HepG2 (cell line): ENCODE data around the gene LTK. TPM values are rescaled to one million over a fixed set of nuclear protein-coding genes. Genes with fewer than 3 reads are reported as not detected.

ENCODE experiments used
- ARNTL ChIP-seq: sonication (generic); formaldehyde crosslinking; IDR thresholded peaks from 2 replicates; pipeline ENCODE4 v1.4.0; 2020; ENCODE audit warnings: mild to moderate bottlenecking, missing genetic modification reagents
- ATF7 ChIP-seq, 2 experiments: fragments of 450-650 bp in 1 of 2; sonication (generic) in 1 of 2; formaldehyde crosslinking in 1 of 2; IDR thresholded peaks; 2 replicates each; pipeline versions ENCODE4 v1.4.0 to v1.6.1; 2016 to 2020; ENCODE audit warnings: antibody characterized with exemption in 1 of 2, mild to moderate bottlenecking in 1 of 2, missing genetic modification reagents in 1 of 2
- ATF7-NPFF ChIP-seq: sonication (generic); formaldehyde crosslinking; IDR thresholded peaks from 2 replicates; pipeline ENCODE4 v1.8.1; 2023; ENCODE audit warnings: mild to moderate bottlenecking, low read depth, missing genetic modification reagents, moderate library complexity
- BATF2 ChIP-seq: sonication (generic); formaldehyde crosslinking; IDR thresholded peaks from 2 replicates; pipeline ENCODE4 v1.8.0; 2022; ENCODE audit warnings: mild to moderate bottlenecking, missing genetic modification reagents, moderate library complexity
- GABPB1 ChIP-seq: IDR thresholded peaks from 2 replicates; pipeline ENCODE4 v1.6.1; 2016; ENCODE audit warnings: mild to moderate bottlenecking, missing genetic modification reagents, moderate library complexity, missing compliant biosample characterization
- HNF4A ChIP-seq: sonication (generic); formaldehyde crosslinking; IDR thresholded peaks from 2 replicates; pipeline ENCODE4 v1.4.0; 2020; ENCODE audit warnings: missing genetic modification reagents
- IRF2 ChIP-seq: IDR thresholded peaks from 2 replicates; pipeline ENCODE4 v1.6.1; 2018; ENCODE audit warnings: missing genetic modification reagents, missing compliant biosample characterization
- KDM2A ChIP-seq: sonication (generic); formaldehyde crosslinking; IDR thresholded peaks from 2 replicates; pipeline ENCODE4 v1.4.0; 2020; ENCODE audit warnings: low read depth, missing genetic modification reagents, borderline replicate concordance
- MIER3 ChIP-seq: IDR thresholded peaks from 2 replicates; pipeline ENCODE4 v1.6.1; 2016; ENCODE audit warnings: missing compliant biosample characterization, borderline replicate concordance
- MTF2 ChIP-seq: sonication (generic); formaldehyde crosslinking; IDR thresholded peaks from 2 replicates; pipeline ENCODE4 v1.5.0; 2020; ENCODE audit warnings: missing genetic modification reagents, borderline replicate concordance
- NAIF1 ChIP-seq: sonication (generic); formaldehyde crosslinking; IDR thresholded peaks from 2 replicates; pipeline ENCODE4 v1.5.0; 2020; ENCODE audit warnings: mild to moderate bottlenecking, missing genetic modification reagents, borderline replicate concordance
- POGZ ChIP-seq: sonication (generic); formaldehyde crosslinking; IDR thresholded peaks from 2 replicates; pipeline ENCODE4 v1.4.0; 2020; ENCODE audit warnings: mild to moderate bottlenecking, missing genetic modification reagents
- RXRA ChIP-seq: sonication (generic); formaldehyde crosslinking; IDR thresholded peaks from 2 replicates; pipeline ENCODE4 v1.5.1; 2020; ENCODE audit warnings: missing genetic modification reagents
- SALL1 ChIP-seq: sonication (generic); formaldehyde crosslinking; IDR thresholded peaks from 2 replicates; pipeline ENCODE4 v1.8.0; 2022; ENCODE audit warnings: mild to moderate bottlenecking, missing genetic modification reagents
- SRY ChIP-seq: sonication (generic); formaldehyde crosslinking; IDR thresholded peaks from 2 replicates; pipeline ENCODE4 v1.8.0; 2022; ENCODE audit warnings: mild to moderate bottlenecking, missing genetic modification reagents
- THAP7 ChIP-seq: sonication (generic); formaldehyde crosslinking; IDR thresholded peaks from 2 replicates; pipeline ENCODE4 v1.8.1; 2023; ENCODE audit warnings: mild to moderate bottlenecking, missing genetic modification reagents
- ZBTB42 ChIP-seq: sonication (generic); formaldehyde crosslinking; IDR thresholded peaks from 2 replicates; pipeline ENCODE4 v1.5.0; 2020; ENCODE audit warnings: mild to moderate bottlenecking, missing genetic modification reagents
- ZMAT3 ChIP-seq: sonication (generic); formaldehyde crosslinking; conservative IDR thresholded peaks from 2 replicates; pipeline ENCODE4 v1.7.0; 2021; ENCODE audit warnings: missing genetic modification reagents
- ZNF260 ChIP-seq: sonication (generic); formaldehyde crosslinking; IDR thresholded peaks from 2 replicates; pipeline ENCODE4 v1.4.0; 2020; ENCODE audit warnings: missing genetic modification reagents, low read depth, mild to moderate bottlenecking, borderline replicate concordance
- ZNF264 ChIP-seq: sonication (generic); formaldehyde crosslinking; IDR thresholded peaks from 2 replicates; pipeline ENCODE4 v1.4.0; 2020; ENCODE audit warnings: missing genetic modification reagents
- ZNF574 ChIP-seq: sonication (generic); formaldehyde crosslinking; IDR thresholded peaks from 2 replicates; pipeline ENCODE4 v1.4.0; 2020; ENCODE audit warnings: missing genetic modification reagents
- ZNF619 ChIP-seq: sonication (generic); formaldehyde crosslinking; IDR thresholded peaks from 2 replicates; pipeline ENCODE4 v1.4.0; 2020; ENCODE audit warnings: mild to moderate bottlenecking, missing genetic modification reagents
- ZNF772 ChIP-seq: sonication (generic); formaldehyde crosslinking; IDR thresholded peaks from 2 replicates; pipeline ENCODE4 v1.5.0; 2020; ENCODE audit warnings: mild to moderate bottlenecking, missing genetic modification reagents
- ZNF850 ChIP-seq: sonication (generic); formaldehyde crosslinking; conservative IDR thresholded peaks from 2 replicates; pipeline ENCODE4 v1.9.0; 2021; ENCODE audit warnings: mild to moderate bottlenecking, missing genetic modification reagents
- polyA plus RNA-seq, 8 experiments: library from polyadenylated mRNA; depleted of rRNA in 3 of 8; stranded (reverse) in 7 of 8; unstranded in 1 of 8; fragments of >200 nt; fragmentation: Illumina TruSeq in 4 of 8; extraction: Trizol in 4 of 8; gene quantifications; 2 replicates each; pipeline versions ENCODE4 v1.2.1 to v1.2.3, GENCODE V29; 2011 to 2016; ENCODE audit warnings: low read depth in 4 of 8, missing spikeins in 1 of 8, mixed read lengths in 1 of 8; ENCODE audit not compliant: insufficient read depth in 1 of 8
- total RNA-seq, 5 experiments: library from RNA; depleted of rRNA; stranded (reverse); fragments of >200 nt; fragmentation: Illumina TruSeq; extraction: Trizol; gene quantifications; 2 replicates each; pipeline ENCODE4 v1.2.3, GENCODE V29; 2016; ENCODE audit warnings: low read depth in 1 of 5
- TF ChIP-seq, protein P1 (sequence below): sonication (generic); formaldehyde crosslinking; IDR thresholded peaks from 2 replicates; pipeline ENCODE4 v1.4.0; 2020; ENCODE audit warnings: missing genetic modification reagents

LTK gene
- total and polyA plus RNA-seq, 2 of the 13 experiments (the other 11 are each of a cell fraction or from before 2014, with no cell fraction given): 0.01 TPM; not detected in 1

- TF ChIP-seq ZMAT3 (peak; percentile 51; the same call in 1 of the 2 replicates), BATF2 (CRISPR knock-in tag) (peak; percentile 74; the same call in 1 of the 2 replicates), ZBTB42 (peak; percentile 72; the same call in 1 of the 2 replicates), GABPB1 (CRISPR knock-in tag) (peak; percentile 82; the same call in 1 of the 2 replicates), NAIF1 (CRISPR knock-in tag) (peak; percentile 28; the same call in 1 of the 2 replicates), ZNF619 (CRISPR knock-in tag) (0 out of 2 replicates have a peak, but pooled peaks have one; percentile 56), POGZ (CRISPR knock-in tag) (peak; percentile 77), SRY (CRISPR knock-in tag) (peak; percentile 95), MIER3 (CRISPR knock-in tag) (peak; percentile 79; the same call in 1 of the 2 replicates), ZNF772 (CRISPR knock-in tag) (peak; percentile 83; the same call in 1 of the 2 replicates), THAP7 (CRISPR knock-in tag) (peak; percentile 79; the same call in 1 of the 2 replicates), MTF2 (CRISPR knock-in tag) (no peak), ZNF260 (CRISPR knock-in tag) (no peak), ARNTL (CRISPR knock-in tag) (peak; percentile 81), RXRA (CRISPR knock-in tag) (peak; percentile 85; the same call in 1 of the 2 replicates), SALL1 (peak; percentile 86), HNF4A (CRISPR knock-in tag) (peak; percentile 93), ATF7-NPFF (peak; percentile 85), ZNF574 (CRISPR knock-in tag) (peak; percentile 91), ATF7 (IDR thresholded peaks at IDR 0.05) (no peak), ATF7 (CRISPR knock-in tag; IDR thresholded peaks at IDR 0.05) (peak; percentile 47; the same call in 1 of the 2 replicates), KDM2A (peak; percentile 90), IRF2 (peak; percentile 54; the same call in 1 of the 2 replicates), ZNF264 (CRISPR knock-in tag) (peak; percentile 74), ZNF850 (CRISPR knock-in tag) (no peak)
- TF ChIP-seq, protein P1, sequence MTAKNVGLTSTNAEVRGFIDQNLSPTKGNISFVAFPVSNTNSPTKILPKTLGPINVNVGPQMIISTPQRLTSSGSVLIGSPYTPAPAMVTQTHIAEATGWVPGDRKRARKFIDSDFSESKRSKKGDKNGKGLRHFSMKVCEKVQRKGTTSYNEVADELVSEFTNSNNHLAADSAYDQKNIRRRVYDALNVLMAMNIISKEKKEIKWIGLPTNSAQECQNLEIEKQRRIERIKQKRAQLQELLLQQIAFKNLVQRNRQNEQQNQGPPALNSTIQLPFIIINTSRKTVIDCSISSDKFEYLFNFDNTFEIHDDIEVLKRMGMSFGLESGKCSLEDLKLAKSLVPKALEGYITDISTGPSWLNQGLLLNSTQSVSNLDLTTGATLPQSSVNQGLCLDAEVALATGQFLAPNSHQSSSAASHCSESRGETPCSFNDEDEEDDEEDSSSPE (CRISPR knock-in tag): peak; percentile 79
These were observed 17.7 kb downstream of the LTK start (continued) for GRCh38 chr15:41495736-41496599.
